GM12801 (cell line): ENCODE measurements around the gene OR12D3.

Experiments
- TF ChIP-seq, protein P1 (sequence below): IDR thresholded peaks from one replicate; pipeline ENCODE4 v1.5.1; 2011; ENCODE audit warnings: control low read depth; ENCODE audit not compliant: insufficient read length; ENCODE audit errors: extremely low read depth

OR12D3 gene, protein sequence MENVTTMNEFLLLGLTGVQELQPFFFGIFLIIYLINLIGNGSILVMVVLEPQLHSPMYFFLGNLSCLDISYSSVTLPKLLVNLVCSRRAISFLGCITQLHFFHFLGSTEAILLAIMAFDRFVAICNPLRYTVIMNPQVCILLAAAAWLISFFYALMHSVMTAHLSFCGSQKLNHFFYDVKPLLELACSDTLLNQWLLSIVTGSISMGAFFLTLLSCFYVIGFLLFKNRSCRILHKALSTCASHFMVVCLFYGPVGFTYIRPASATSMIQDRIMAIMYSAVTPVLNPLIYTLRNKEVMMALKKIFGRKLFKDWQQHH

DNA sequence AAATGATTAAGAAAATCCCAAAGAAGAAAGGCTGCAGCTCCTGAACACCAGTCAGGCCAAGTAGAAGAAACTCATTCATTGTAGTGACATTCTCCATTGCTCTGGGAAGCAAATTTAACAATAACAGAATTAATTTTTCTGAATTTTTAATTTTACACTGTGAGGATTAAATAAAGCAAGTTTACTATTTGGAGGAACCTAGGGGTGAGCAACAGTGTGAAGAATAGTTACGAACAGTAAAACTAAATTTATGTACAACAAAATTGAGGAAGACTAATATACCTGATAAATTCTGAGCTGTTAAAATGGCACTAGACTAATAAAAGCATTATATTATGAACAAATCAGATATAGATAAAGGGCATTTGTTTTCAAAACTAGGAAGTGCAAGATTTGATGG lies at the start of gene OR12D3:
TSS of gene OR12D3 (minus strand) at position 101 of the 400 bp plus-strand sequence. CDS start at position 97, 4 bp downstream.
- TF ChIP-seq, protein P1, sequence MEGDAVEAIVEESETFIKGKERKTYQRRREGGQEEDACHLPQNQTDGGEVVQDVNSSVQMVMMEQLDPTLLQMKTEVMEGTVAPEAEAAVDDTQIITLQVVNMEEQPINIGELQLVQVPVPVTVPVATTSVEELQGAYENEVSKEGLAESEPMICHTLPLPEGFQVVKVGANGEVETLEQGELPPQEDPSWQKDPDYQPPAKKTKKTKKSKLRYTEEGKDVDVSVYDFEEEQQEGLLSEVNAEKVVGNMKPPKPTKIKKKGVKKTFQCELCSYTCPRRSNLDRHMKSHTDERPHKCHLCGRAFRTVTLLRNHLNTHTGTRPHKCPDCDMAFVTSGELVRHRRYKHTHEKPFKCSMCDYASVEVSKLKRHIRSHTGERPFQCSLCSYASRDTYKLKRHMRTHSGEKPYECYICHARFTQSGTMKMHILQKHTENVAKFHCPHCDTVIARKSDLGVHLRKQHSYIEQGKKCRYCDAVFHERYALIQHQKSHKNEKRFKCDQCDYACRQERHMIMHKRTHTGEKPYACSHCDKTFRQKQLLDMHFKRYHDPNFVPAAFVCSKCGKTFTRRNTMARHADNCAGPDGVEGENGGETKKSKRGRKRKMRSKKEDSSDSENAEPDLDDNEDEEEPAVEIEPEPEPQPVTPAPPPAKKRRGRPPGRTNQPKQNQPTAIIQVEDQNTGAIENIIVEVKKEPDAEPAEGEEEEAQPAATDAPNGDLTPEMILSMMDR: no peak

DNA sequence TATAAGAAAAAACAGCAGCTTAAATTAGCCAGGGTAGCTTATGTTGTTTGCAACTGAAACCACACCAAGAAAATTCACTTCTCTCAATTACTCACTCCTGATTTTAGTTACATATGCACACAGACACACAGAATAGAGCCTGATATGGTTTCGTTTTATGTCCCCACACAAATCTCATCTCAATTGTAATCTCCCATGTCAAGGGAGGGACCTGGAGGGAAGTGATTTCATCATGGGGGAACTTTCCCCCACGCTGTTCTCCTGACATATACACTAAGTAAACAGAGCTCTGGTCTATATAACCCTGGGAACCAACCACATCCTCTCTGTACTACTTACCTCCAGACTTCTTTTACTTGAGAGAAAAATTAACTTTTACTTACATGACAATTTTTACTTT lies 49.5 kb upstream of the OR12D3 start:
- TF ChIP-seq, protein P1: no peak

DNA sequence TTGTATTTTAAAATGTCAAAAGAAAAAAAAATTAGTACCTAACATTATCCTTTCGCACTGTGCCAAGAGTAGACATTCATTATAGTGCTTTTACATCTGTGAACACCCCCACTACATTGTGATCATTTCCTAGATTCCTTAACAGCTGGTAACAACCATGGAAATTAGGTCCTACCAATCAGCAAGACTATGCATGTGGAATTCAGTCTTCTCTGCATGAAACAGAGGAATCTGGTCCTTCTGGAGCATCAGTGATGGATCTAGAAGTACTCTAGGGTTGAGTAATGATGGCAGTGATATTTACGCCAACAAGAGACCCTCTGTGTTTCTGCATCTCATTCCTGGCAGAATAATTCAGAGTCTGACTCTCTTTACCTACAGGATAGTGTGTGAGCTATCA lies 49.1 kb upstream of the OR12D3 start:
- TF ChIP-seq, protein P1: no peak

DNA sequence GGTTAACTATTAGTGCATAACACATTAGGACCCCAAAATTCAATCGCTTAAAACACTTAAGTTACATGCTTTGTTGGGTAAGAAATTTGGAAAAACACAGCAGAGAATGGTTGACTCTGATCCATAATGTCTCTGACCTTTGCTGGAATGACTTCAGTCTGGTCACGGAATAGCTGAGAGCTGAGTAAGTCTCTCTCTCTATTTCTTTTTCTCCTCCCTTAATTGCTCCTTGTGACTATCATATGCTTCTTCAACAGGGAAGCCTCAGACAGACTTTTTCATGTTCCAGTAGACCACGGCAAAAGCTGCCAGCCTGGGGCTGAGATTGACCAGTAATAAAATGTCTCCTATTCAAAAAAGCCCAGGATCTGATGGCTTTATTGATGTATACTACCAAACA lies 44.4 kb upstream of the OR12D3 start:
- TF ChIP-seq, protein P1: no peak

DNA sequence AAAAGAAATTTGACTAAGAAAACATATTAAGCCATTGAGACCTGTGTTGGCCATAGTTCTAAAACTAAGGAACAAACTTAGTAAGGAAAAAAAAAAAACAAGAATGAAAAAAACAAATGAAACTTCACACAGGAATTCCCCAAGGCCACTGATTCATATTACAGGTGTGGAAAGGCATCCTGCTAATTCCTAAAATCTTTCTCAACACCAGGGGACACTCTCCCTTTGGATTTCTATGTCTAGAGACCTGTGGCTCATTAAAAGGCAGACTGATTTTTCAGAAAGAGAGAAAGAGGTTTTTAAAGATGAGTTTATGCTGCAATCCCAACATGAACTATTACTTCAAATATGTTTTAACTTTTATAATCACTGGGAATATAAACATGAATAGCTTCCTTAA lies 39.5 kb upstream of the OR12D3 start, which contains the start of gene OR12D1:
TSS of gene OR12D1 (plus strand) at position 341 of the 400 bp plus-strand sequence.
- TF ChIP-seq, protein P1: no peak

DNA sequence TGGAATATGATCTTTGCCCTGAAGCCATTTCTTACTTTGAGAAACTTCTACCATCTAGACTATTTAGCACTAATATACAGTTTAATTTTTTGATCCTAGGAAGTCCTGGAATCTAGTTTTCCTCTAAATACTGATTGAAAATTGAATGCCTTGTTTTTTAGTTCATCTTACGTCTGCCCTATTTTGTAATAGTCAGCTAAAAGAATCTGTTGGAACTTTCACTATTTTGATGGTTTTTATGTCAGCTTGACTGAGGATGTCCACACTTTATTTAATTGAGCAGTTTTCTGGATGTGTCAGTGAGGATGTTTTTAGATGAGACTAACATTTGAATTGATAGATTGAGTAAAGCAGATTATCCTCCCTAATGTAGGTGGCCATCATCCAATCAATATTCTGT lies 28.7 kb upstream of the OR12D3 start:
- TF ChIP-seq, protein P1: no peak

DNA sequence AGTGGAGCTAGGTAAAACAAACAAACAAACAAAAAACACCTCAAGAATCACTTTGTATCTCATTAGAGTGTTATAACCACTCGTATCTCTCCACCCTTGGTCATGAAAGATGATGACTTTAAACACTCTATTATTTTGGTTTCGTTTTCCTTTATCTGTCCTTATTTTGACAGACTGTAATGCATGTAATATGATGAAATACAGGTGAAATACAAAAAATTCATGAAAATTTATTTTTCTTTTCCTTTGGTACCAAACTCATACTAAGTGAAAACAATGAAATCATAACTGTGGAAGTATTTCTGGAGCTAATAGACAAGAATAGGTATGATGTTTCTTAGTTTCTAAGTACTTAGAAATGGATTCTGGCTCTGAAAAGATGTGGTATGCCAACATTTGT lies 24.4 kb upstream of the OR12D3 start:
- TF ChIP-seq, protein P1: no peak

DNA sequence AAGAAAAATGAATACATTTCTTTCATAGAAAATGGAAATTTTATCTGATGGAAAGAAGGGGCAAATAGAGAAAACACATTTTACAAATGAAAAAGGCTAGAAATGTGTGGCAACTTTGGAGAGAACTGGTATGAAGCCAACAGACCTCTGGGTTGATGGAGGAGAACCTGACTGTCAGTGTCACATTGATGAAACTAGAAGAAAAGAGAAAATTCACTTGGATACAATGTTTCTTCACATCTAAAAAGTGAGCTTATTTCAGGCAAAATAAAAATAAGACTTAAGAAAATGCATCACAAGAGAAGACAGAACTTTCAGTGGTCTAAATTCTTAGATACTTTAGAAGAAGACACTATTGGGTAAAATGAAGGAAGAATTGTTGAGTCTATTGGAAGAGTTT lies 20.2 kb upstream of the OR12D3 start, which contains the start of gene OR12D2:
TSS of gene OR12D2 (plus strand) at position 301 of the 400 bp plus-strand sequence. CDS start 1,069 bp downstream, outside the sequence.
- TF ChIP-seq, protein P1: no peak
